Activated CD4-positive, alpha-beta T cell treated with anti-CD3 and anti-CD28 coated beads for 24 hours (primary cell): ENCODE data around the gene XPNPEP1.
A peak's percentile ranks its signal among the peaks of the same experiment; 100 is the strongest.

Source experiments
- DNase-seq, 2 donors: peaks; one replicate each; pipeline ENCODE4 v3.0.0-alpha.2; 2020; ENCODE audit warnings: low read depth in 2 of 2

Gene XPNPEP1

DNA sequence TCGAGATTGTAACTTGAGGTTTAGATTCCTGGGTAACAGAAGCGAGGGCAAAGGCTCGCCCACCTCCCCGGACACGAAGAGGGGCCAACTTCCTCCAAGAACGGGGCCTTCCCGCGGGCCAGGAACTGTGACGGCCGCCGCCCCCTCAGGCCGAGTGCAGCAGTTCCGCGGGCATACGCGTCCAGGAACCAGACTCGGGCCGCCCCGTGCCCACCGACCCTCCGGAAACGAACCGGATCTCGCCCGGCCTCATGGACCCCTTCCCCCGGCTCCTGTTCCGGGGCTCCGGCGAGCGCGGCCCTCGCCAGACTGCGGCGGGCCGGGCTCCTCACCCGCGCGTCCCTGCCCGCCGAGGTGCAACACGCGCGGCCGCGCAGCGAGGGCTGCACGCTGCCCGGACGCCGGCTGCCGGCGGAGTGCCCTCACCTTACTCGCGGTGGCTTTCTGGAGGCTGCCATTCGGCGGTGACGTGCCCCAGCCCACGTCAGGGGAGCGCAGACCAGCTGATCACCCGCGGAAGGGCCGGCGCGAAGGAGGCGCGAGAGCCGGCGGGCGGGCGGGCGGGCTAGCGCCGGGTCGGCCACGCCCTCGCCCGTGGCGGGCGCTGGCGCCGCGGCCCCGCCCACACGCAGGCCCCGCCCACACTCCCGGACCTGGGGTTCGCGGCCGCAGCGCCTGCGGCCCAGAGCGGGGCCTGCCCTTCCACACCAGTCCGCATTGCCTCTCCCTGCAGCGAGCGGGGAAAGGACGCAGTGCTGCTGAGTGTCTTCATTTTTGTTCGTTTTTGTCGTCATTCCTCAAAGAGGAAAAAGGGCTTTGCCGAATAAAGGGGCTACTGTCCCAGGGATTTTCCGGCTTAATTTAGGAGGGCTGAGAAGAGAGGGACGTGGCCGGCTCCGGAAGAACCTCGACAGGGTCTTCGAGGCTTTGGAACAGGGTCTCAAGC, at the start of gene XPNPEP1:
XPNPEP1 (minus strand) TSS at position 536 of the 946 bp plus-strand sequence; CDS start at position 458, 78 bp downstream.
- DNase-seq = peak; percentile 61 to 71

- no peak for DNase-seq
Observed at GRCh38 chr10:109972372-109973001, 49.2 kb upstream of the XPNPEP1 start.

- no peak for DNase-seq
Observed at GRCh38 chr10:109971634-109972033, 48.3 kb upstream of the XPNPEP1 start.

- no peak for DNase-seq
Observed at GRCh38 chr10:109969760-109970346, 46.5 kb upstream of the XPNPEP1 start.

- no peak for DNase-seq
Observed at GRCh38 chr10:109968953-109969759, 45.8 kb upstream of the XPNPEP1 start.

DNA sequence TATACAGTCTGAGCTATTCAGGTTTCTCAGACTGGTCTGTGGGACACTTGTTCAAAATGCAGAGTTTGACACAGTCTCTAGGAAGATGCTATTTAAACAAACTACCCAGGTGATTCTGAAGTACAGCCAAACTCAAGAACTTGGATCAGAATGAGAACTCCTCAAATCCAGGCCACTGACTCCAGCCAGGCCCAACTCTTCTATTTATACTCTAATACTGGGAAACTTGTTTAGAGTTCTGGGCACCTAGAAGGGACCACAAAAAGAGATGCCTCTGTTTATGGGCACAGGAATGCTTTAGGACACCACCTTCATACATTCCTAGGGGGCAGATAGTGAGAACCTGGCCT, 44.4 kb upstream of the XPNPEP1 start:
- DNase-seq = no peak

GRCh38 chr10:109966961-109967738, 43.8 kb upstream of the XPNPEP1 start:
- no peak for DNase-seq

DNA sequence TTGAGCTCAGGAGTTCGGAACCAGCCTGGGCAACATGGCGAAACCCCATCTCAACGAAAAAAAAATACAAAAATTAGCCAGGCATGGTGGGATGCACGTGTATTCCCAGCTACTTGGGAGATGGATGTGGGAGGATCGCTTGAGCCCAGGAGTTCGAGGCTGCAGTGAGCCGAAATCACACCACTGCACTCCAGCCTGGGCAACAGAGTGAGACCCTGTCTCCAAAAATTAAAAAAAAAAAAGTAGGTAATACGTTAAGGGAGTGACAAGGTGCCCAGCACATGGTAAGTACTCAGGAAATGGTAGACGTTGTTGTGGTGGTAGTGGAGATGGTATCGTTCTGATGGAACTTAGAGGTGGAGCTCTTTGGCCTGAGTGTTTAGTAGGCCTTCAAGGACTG, 41.0 kb upstream of the XPNPEP1 start:
- DNase-seq = no peak

DNA sequence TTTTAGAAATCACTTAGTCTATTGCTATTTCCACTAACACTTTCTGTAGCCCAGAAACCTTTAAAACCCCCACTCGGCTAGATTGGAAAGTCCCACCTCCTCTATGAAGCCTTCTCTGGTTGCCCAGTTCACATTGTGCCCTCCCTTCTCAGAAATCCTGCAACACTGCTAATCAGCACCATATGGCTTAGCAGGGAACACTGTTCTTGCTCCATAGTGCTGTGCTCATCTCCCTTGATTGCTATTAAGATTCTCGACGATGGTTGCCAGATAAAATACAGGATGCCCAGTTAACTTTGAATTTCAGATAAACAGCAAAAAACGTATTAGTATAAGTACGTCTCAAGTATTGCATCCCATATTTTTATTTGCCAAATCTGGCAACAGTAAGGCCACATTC, 40.1 kb upstream of the XPNPEP1 start:
- DNase-seq = no peak

DNA sequence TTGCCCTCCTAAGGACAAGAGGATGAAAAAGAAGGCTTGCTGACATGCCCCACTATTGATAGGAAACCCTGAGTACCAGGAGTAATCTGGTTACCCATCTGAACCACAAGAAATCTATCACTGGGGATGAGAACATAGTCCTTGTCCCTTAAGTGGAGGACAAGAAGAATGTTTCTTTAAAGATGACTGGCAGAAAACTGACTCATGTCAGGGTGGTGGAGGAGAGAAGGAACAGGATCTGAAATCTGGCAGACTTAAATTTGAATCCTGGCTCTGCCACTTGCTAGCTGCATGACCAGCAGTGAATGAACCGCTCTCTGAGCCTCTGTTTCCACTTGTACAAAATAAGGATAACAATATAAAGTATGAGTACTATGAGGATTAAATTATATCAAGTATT, 38.9 kb upstream of the XPNPEP1 start:
- DNase-seq = no peak

- DNase-seq = no peak
Observed at GRCh38 chr10:109961174-109962001, 38.1 kb upstream of the XPNPEP1 start.

DNA sequence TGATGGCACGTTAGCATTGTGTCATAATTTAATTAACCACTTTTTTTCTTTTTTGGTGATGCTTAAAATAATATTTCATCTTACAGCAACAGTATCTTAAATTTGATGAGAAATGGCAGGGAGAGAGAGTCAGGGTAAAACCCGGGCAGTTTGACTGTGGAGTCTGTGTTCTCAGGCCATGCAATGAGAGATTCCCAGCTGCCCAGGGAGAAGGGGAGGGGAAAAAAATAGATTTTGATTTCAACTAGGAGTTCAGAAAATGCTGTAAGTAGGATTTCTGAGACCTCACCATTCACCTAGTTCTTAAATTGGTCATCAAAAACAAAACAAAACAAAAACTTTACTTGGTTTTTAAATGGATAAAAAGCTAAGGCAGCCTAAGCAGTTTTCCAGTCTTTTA, 37.4 kb upstream of the XPNPEP1 start:
- no peak for DNase-seq

DNA sequence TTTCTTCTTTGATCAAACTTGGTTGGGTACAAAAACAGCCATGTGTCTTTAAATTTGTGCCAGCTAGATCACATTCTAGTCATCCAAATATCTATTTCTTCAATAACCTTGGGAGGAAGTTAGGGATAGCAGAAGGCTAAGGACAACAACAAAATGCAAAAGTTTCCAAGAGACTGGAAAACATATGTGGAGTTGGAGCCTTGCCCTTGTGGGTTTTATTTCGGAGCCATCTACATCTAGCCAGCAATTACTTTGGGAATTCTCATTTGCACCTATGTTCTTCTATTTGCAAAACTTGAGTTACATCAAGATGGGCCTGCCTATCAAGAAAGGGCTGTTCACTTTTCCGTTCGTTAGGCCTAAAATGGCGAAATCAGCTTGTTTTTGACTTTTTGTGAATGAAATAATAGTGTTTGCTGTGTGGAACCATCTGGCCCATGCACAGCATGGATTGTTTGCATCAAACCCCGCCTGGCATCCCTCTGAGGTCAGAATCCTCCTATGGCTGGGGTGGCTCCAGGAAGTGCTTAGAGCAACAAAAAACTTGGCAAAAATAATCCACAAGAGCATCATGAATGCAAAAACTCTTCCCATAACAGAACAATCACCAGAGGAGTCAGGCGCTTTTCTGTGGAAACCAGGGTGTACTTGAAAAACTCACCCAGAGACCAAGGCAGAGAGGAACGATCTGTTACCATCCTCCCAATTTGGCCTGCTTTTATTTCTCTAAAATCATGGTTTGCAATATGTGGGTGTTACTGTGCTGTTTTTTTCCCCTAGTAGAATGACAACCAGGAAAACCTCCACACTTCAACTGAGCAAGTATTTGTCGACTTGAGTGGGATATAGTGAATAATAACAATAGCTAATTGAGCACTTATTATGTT, 36.2 kb upstream of the XPNPEP1 start:
- DNase-seq = no peak

GRCh38 chr10:109958059-109958458, 34.7 kb upstream of the XPNPEP1 start:
- DNase-seq = no peak

GRCh38 chr10:109957092-109957797, 33.9 kb upstream of the XPNPEP1 start:
- DNase-seq = no peak

DNA sequence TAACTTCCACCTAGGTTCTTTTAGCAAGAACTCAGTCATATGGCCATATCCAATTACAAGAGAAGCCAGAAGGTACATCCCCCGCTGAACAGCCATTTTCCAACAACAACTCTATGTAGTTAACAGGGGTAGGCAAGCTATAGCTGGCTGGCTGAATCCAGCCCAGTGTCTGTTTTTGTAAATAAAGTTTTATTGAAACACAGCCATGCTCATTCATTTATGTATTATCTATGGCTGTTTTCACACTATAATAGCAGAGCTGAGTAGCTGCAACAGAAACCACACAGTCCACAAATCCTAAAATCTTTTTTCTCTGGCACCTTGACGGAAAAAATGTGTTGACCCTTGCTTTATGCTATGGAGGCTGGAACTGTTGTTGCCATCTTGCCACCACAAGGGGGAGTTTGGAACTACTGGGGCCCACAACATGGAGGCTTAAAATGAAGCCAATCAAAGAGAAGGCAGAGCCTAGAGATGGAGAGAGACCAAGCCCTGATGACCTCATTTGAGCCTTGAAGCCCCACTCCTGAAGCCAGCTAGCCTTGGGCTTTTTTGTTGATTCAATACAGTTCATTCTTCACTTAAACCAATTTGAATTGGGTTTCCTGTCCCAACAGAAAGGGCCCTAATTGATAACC, 33.3 kb upstream of the XPNPEP1 start:
- DNase-seq = peak in 1 of 2 donors; percentile 10

DNA sequence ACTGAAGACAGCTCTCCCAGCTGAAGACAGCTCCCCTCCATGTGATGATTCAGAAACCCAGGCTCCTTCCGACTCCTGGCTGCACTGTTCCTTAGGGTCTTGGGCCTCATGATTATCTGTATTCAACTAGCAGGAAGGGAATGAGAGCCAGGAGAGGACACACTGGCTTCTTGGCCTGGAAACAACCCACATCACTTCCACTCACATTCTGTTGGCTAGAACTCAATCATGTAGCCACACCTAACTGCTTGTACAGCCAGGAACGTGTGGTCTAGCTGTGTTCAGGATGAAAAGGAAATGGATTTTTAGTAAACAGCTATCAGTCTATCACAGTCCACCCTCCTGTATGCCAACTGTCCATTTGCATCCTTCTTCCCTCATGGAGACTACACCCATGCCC, 30.5 kb upstream of the XPNPEP1 start:
- DNase-seq = no peak

GRCh38 chr10:109952526-109952925, 29.2 kb upstream of the XPNPEP1 start:
- DNase-seq = no peak
